HG03520 (cell line): ENCODE results near the gene FCRLB.
"Not testable (repeated sequence)": the region's sequence is repeated elsewhere in the genome, so short reads cannot be mapped to it uniquely, and the experiment has no call there.

Experiments
- ATAC-seq: cut with Tn5 transposase; IDR thresholded peaks from one replicate; pipeline ENCODE4 v1.9.1; 2021; ENCODE audit warnings: mild to moderate bottlenecking, moderate library complexity; ENCODE audit not compliant: unreplicated experiment

The FCRLB gene

GRCh38 chr1:161739865-161740566, 18.7 kb downstream of the FCRLB start:
- no peak for ATAC-seq

GRCh38 chr1:161740921-161741320, 19.6 kb downstream of the FCRLB start:
- no peak for ATAC-seq

- ATAC-seq: no peak
Observed at GRCh38 chr1:161743231-161743630, 21.9 kb downstream of the FCRLB start.

DNA sequence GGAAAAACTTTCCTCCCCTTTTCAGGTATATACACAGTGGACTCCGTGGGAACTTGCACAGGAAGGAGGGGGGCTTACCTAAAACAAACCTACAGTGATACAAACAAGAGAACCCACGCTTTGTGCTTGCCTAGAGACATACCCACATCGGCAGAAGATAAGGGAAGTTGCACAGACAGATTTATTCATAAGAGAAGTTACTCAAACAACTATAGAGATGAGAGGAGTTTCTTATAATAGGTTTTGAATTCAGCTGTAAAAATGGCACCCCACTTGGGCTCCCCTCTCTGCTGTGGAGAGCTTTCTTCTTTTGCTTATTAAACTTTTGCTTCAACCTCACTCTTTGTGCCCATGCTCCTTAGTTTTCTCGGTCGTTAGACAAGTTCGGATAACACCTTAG, 26.5 kb downstream of the FCRLB start:
- ATAC-seq: no peak

- peak; percentile 95 for ATAC-seq
Observed at GRCh38 chr1:161749509-161750407, 28.4 kb downstream of the FCRLB start, which contains the start of gene DUSP12. DUSP12 (plus strand) TSS chr1:161749786; CDS start chr1:161749802, 16 bp downstream.

DNA sequence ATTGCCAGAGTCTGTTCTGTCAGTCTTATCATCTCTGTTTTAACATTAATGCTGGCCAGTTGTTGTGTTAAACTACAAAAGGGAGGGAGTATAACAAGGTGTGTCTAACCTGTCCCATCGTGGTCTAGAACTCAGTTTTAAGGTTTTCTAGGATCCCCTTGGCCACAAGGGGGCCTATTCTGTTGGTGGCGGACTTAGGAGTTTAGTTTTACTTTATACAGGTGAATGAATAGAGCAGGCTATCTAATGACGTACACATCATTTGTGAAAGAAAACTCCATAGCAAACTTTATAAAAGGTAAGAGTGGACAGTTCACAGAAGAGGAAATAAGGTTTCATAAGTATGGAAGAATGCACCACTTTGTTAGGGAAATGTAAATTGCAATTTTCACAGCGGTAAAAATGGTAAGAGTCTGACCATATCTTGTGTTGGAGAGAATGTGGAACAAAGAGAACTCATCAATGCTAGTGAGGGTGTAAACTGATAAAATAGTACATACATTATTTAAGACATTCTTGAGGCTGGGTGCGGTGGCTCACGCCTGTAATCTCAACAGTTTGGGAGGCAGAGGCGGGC, 42.3 kb downstream of the FCRLB start:
- ATAC-seq: no peak

GRCh38 chr1:161766102-161766981, 45.0 kb downstream of the FCRLB start, which contains the start of gene ATF6:
ATF6 (plus strand) TSS chr1:161766320; CDS start chr1:161766361, 41 bp downstream.
- peak; percentile 63 for ATAC-seq

GRCh38 chr1:161768461-161768860, 47.1 kb downstream of the FCRLB start:
- no peak for ATAC-seq

DNA sequence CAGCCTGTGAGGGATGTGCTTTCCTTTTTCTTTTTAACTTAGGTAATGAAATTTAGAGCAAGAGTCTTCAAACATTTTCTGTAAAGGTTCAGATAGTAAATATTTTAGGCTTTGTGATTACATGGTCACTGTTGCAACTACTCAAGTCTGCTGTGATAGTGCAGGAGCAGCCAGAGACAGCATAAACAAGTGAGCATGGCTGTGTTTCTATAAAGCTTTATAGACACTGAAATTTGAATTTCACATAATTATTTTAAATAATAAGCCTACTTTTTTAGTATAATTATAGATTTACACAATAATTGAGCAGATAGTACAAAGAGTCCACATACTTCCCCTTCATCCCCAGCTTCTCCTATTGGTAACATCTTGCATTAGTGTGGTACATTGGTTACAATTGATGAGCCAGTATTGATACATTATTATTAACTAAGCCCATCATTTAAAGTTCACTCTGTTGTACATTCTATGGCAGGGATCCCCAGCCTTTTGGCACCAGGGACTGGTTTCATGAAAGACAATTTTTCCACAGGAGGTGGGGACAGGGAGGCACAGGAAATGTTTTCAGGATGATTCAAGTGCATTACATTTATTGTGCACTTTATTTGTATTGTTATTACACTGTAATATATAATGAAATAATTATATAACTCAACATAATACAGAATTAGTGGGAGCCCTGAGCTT, 47.8 kb downstream of the FCRLB start:
- ATAC-seq: no peak

- ATAC-seq: not testable (repeated sequence)
Observed at GRCh38 chr1:161769673-161770045, 48.3 kb downstream of the FCRLB start.

GRCh38 chr1:161770250-161770649, 48.9 kb downstream of the FCRLB start:
- no peak for ATAC-seq

- ATAC-seq: no peak
Observed at GRCh38 chr1:161771161-161771560, 49.8 kb downstream of the FCRLB start.

DNA sequence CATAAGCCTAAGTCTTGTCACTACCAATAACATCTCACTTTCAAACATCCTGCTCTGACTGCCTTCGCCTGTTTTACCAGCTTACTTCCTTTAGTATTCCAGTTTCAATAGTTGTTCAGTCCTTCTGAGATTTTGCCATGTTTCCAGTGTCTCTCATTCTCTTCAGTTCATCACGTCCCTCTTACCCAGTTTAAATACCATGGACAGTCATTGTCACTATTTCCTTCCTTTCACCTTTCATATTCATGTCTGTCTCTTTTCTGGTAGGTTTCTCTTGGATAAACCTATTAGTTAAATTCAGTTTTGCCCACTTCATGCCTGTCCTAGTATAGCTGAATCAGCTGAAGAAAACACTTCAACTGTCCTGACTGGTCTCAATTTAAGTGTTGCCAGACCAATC, 50.6 kb downstream of the FCRLB start:
- ATAC-seq: no peak

GRCh38 chr1:161772397-161772796, 51.1 kb downstream of the FCRLB start:
- no peak for ATAC-seq

GRCh38 chr1:161773791-161774190, 52.4 kb downstream of the FCRLB start:
- ATAC-seq: no peak

GRCh38 chr1:161777261-161777660, 55.9 kb downstream of the FCRLB start:
- ATAC-seq: no peak
